Esophagus muscularis mucosa (tissue), 4 donors: ENCODE data around the gene PABPC1L2A.
"Not testable (repeated sequence)": the region's sequence is repeated elsewhere in the genome, so short reads cannot be mapped to it uniquely, and the experiment has no call there.

Experiments
- EP300 ChIP-seq: sonication (generic); formaldehyde crosslinking; IDR thresholded peaks from one replicate; pipeline ENCODE4 v1.6.1; 2017; ENCODE audit warnings: antibody characterized with exemption
- POLR2A ChIP-seq: fragments of 450-650 bp; IDR thresholded peaks from one replicate; pipeline ENCODE4 v1.6.1; 2017; ENCODE audit warnings: antibody characterized with exemption, moderate library complexity, mild to moderate bottlenecking, low read depth
- POLR2AphosphoS5 ChIP-seq, 2 donors: sonication (generic); formaldehyde crosslinking; IDR thresholded peaks; one replicate each; pipeline ENCODE4 v1.6.1; 2017; ENCODE audit warnings: antibody characterized with exemption in 2 of 2
- TF ChIP-seq, protein P1 (sequence below), 3 experiments: fragments of 200-600 bp in 2 of 3; fragments of 450-650 bp in 1 of 3; sonication (generic) in 2 of 3; IDR thresholded peaks; one replicate each; pipeline ENCODE4 v1.5.1; 2017 to 2019; ENCODE audit warnings: antibody characterized with exemption in 3 of 3, mild to moderate bottlenecking in 2 of 3, moderate library complexity in 1 of 3

DNA sequence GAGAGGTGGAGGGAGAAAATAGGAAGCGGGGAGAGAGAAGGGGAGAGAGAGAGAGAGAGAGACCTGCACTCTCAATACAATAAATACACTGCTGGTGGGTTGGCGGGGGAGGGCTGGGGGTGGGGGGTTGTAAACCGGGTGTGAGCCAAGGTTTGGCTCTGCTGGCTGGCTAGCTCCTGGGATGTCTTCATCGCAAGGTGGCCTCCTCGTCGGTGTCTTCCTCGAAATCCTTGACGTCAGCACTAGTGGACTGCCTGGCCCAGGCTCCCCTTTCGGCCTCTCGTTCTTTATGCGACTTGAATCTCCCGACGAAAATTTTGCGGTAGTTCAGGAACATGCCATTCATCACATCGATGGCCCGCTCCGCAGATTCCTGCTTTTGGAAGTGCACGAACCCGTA, 715 bp downstream of the PABPC1L2A start:
- TF ChIP-seq POLR2AphosphoS5 (IDR thresholded peaks at IDR 0.05); EP300; POLR2A: not testable (repeated sequence)
- TF ChIP-seq, protein P1, sequence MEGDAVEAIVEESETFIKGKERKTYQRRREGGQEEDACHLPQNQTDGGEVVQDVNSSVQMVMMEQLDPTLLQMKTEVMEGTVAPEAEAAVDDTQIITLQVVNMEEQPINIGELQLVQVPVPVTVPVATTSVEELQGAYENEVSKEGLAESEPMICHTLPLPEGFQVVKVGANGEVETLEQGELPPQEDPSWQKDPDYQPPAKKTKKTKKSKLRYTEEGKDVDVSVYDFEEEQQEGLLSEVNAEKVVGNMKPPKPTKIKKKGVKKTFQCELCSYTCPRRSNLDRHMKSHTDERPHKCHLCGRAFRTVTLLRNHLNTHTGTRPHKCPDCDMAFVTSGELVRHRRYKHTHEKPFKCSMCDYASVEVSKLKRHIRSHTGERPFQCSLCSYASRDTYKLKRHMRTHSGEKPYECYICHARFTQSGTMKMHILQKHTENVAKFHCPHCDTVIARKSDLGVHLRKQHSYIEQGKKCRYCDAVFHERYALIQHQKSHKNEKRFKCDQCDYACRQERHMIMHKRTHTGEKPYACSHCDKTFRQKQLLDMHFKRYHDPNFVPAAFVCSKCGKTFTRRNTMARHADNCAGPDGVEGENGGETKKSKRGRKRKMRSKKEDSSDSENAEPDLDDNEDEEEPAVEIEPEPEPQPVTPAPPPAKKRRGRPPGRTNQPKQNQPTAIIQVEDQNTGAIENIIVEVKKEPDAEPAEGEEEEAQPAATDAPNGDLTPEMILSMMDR (IDR thresholded peaks at IDR 0.05), result not testable (repeated sequence)
